ENCODE measurements around the gene KCNAB1. TPM values are rescaled to one million over a fixed set of nuclear protein-coding genes. Genes with fewer than 3 reads are reported as not detected.

The KCNAB1 gene
- total RNA-seq, 2 donors from 2014 or later: 0.49 to 0.81 TPM

GRCh38 chr3:156180077-156180476 is 59.7 kb downstream of the KCNAB1 start:
- no peaks in the 10 kb centered on the region for H3K4me1 Mint-ChIP-seq
- Histone ChIP-seq H3K36me3 (ENCODE audit: control insufficient read depth, insufficient read depth, low read length) (no peaks in the 10 kb centered on the region), H3K9me3 (ENCODE audit: control insufficient read depth, low read length) (no peaks in the 10 kb centered on the region), H3K27me3 (ENCODE audit: control insufficient read depth, insufficient read depth, low read length, poor library complexity, severe bottlenecking) (no peaks in the 10 kb centered on the region), H3K9ac (ENCODE audit: extremely low read depth, low read length, poor library complexity, severe bottlenecking) (no peak overlapping the region), H3K27ac (ENCODE audit: low read depth, low read length) (no peak overlapping the region), H3K4me3 (ENCODE audit: low read length) (no peak overlapping the region), H3K4me1 (ENCODE audit: control insufficient read depth, insufficient read depth, low read length) (no peaks in the 10 kb centered on the region)
- H3K4me3 Mint-ChIP-seq: no peak overlapping the region
- H3K9me3 Mint-ChIP-seq: no peaks in the 10 kb centered on the region
- TF ChIP-seq, protein P1, sequence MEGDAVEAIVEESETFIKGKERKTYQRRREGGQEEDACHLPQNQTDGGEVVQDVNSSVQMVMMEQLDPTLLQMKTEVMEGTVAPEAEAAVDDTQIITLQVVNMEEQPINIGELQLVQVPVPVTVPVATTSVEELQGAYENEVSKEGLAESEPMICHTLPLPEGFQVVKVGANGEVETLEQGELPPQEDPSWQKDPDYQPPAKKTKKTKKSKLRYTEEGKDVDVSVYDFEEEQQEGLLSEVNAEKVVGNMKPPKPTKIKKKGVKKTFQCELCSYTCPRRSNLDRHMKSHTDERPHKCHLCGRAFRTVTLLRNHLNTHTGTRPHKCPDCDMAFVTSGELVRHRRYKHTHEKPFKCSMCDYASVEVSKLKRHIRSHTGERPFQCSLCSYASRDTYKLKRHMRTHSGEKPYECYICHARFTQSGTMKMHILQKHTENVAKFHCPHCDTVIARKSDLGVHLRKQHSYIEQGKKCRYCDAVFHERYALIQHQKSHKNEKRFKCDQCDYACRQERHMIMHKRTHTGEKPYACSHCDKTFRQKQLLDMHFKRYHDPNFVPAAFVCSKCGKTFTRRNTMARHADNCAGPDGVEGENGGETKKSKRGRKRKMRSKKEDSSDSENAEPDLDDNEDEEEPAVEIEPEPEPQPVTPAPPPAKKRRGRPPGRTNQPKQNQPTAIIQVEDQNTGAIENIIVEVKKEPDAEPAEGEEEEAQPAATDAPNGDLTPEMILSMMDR (conservative IDR thresholded peaks at IDR 0.05): no peak
- H3K36me3 Mint-ChIP-seq (ENCODE audit: low read depth): no peaks in the 10 kb centered on the region
- no peak for DNase-seq
- H3K27me3 Mint-ChIP-seq (ENCODE audit: insufficient read depth): no peaks in the 10 kb centered on the region
- no peak overlapping the region for H3K27ac Mint-ChIP-seq

DNA sequence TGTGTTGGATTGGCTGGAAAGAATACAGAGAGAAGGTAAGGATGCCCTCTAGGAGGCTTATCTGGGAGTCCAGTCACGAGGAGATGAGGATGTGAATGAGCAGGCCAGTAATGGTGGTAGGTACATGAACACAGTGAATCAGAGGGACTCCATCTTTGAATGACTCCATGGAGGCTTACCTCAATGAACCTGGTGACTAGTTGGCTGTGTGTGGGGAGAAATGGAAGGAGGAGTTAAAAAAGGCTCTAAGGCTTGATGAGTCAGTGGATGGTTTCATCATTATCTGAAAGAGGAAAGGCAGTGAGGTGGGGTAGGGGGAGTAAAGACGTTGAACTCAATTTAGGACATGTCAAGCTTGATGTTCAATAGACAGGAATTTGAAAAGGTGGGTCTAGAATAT is 61.1 kb downstream of the KCNAB1 start:
- H3K9ac ChIP-seq (ENCODE audit: extremely low read depth, low read length, poor library complexity, severe bottlenecking): no peak overlapping the region
- no peak for DNase-seq
- TF ChIP-seq, protein P1 (conservative IDR thresholded peaks at IDR 0.05): no peak
- no peaks in the 10 kb centered on the region for H3K9me3 Mint-ChIP-seq
- H3K4me1 Mint-ChIP-seq: no peaks in the 10 kb centered on the region
- no peaks in the 10 kb centered on the region for H3K27me3 Mint-ChIP-seq (ENCODE audit: insufficient read depth)
- WGBS, 2 experiments (ENCODE audit: insufficient coverage in 1 of 2, insufficient read length in 1 of 2): 54 to 91% methylated on average over 1 to 2 of the region's 2 CpGs
- no peaks in the 10 kb centered on the region for H3K36me3 ChIP-seq (ENCODE audit: control insufficient read depth, insufficient read depth, low read length)
- H3K27ac ChIP-seq (ENCODE audit: low read depth, low read length): no peak overlapping the region
- no peak overlapping the region for H3K27ac Mint-ChIP-seq
- no peaks in the 10 kb centered on the region for H3K27me3 ChIP-seq (ENCODE audit: control insufficient read depth, insufficient read depth, low read length, poor library complexity, severe bottlenecking)
- no peaks in the 10 kb centered on the region for H3K4me1 ChIP-seq (ENCODE audit: control insufficient read depth, insufficient read depth, low read length)
- no peaks in the 10 kb centered on the region for H3K36me3 Mint-ChIP-seq (ENCODE audit: low read depth)
- H3K9me3 ChIP-seq (ENCODE audit: control insufficient read depth, low read length): no peaks in the 10 kb centered on the region
- H3K4me3 Mint-ChIP-seq: no peak overlapping the region
- no peak overlapping the region for H3K4me3 ChIP-seq (ENCODE audit: low read length)

GRCh38 chr3:156183396-156183795 is 63.0 kb downstream of the KCNAB1 start:
- TF ChIP-seq, protein P1 (conservative IDR thresholded peaks at IDR 0.05): no peak
- no peak overlapping the region for H3K9ac ChIP-seq (ENCODE audit: extremely low read depth, low read length, poor library complexity, severe bottlenecking)
- H3K27ac ChIP-seq (ENCODE audit: low read depth, low read length): no peak overlapping the region
- H3K36me3 Mint-ChIP-seq (ENCODE audit: low read depth): no peaks in the 10 kb centered on the region
- no peaks in the 10 kb centered on the region for H3K27me3 Mint-ChIP-seq (ENCODE audit: insufficient read depth)
- no peaks in the 10 kb centered on the region for H3K27me3 ChIP-seq (ENCODE audit: control insufficient read depth, insufficient read depth, low read length, poor library complexity, severe bottlenecking)
- WGBS, 2 experiments (ENCODE audit: insufficient coverage in 1 of 2, insufficient read length in 1 of 2): 67 to 83% methylated on average over 1 of the region's 1 CpG
- no peaks in the 10 kb centered on the region for H3K36me3 ChIP-seq (ENCODE audit: control insufficient read depth, insufficient read depth, low read length)
- no peak overlapping the region for H3K27ac Mint-ChIP-seq
- H3K4me1 ChIP-seq (ENCODE audit: control insufficient read depth, insufficient read depth, low read length): no peaks in the 10 kb centered on the region
- H3K9me3 Mint-ChIP-seq: no peaks in the 10 kb centered on the region
- H3K4me1 Mint-ChIP-seq: no peaks in the 10 kb centered on the region
- H3K9me3 ChIP-seq (ENCODE audit: control insufficient read depth, low read length): no peaks in the 10 kb centered on the region
- no peak for DNase-seq
- no peak overlapping the region for H3K4me3 Mint-ChIP-seq
- H3K4me3 ChIP-seq (ENCODE audit: low read length): no peak overlapping the region

Measured in endodermal cell (in vitro differentiated cells).